ENCODE results near the gene ANP32A. TPM values are rescaled to one million over a fixed set of nuclear protein-coding genes. Genes with fewer than 3 reads are reported as not detected.
A peak's percentile ranks its signal among the peaks of the same experiment; 100 is the strongest.

Gene ANP32A
- total and polyA plus RNA-seq, 9 of the 15 experiments (the other 6 are each of a cell fraction or from before 2014, with no cell fraction given) = 13.2 to 656 (median 210) TPM

- TF ChIP-seq ZBTB33 (CRISPR knock-in tag; IDR thresholded peaks at IDR 0.05) (no peak), CBFA2T2 (conservative IDR thresholded peaks at IDR 0.05) (peak; percentile 28), ZNF766 (CRISPR knock-in tag; conservative IDR thresholded peaks at IDR 0.05) (peak; percentile 59), SOX6 (IDR thresholded peaks at IDR 0.05) (peak; percentile 35; the same call in 1 of the 2 replicates), FOSL1 (tag; conservative IDR thresholded peaks at IDR 0.05) (0 out of 2 replicates have a peak, but pooled peaks have one; percentile 19), PHB (CRISPR knock-in tag; IDR thresholded peaks at IDR 0.05) (no peak), PKNOX1 (IDR thresholded peaks at IDR 0.05) (peak; percentile 23; the same call in 1 of the 2 replicates), FUS (optimal IDR thresholded peaks at IDR 0.05; ENCODE audit: low read depth, low read length) (no peak), C11orf30 (IDR thresholded peaks at IDR 0.05; ENCODE audit: low read depth) (peak; percentile 24; the same call in 1 of the 2 replicates), NR2C1 (IDR thresholded peaks at IDR 0.05) (no peak), NR2C1 (tag; IDR thresholded peaks at IDR 0.05) (0 out of 2 replicates have a peak, but pooled peaks have one; percentile 24), PBX2 (CRISPR knock-in tag; IDR thresholded peaks at IDR 0.05; ENCODE audit: low read depth) (no peak), PBX2 (tag; conservative IDR thresholded peaks at IDR 0.05; ENCODE audit: low read depth) (peak; percentile 70), MYNN (IDR thresholded peaks at IDR 0.05) (no peak), MYNN (CRISPR knock-in tag; IDR thresholded peaks at IDR 0.05) (no peak), PRDM10 (IDR thresholded peaks at IDR 0.05; ENCODE audit: partially characterized antibody) (peak; percentile 54)
Observed at GRCh38 chr15:68734352-68734751, 86.3 kb downstream of the ANP32A start (continued).

Data from K562 (cell line).